Measurements from ENCODE around the gene VDR. TPM values are rescaled to one million over a fixed set of nuclear protein-coding genes. Genes with fewer than 3 reads are reported as not detected.
A peak's percentile ranks its signal among the peaks of the same experiment; 100 is the strongest.

The VDR gene
- total RNA-seq, 3 donors from 2014 or later, result 83.5 to 95.1 (median 87.3) TPM

DNA sequence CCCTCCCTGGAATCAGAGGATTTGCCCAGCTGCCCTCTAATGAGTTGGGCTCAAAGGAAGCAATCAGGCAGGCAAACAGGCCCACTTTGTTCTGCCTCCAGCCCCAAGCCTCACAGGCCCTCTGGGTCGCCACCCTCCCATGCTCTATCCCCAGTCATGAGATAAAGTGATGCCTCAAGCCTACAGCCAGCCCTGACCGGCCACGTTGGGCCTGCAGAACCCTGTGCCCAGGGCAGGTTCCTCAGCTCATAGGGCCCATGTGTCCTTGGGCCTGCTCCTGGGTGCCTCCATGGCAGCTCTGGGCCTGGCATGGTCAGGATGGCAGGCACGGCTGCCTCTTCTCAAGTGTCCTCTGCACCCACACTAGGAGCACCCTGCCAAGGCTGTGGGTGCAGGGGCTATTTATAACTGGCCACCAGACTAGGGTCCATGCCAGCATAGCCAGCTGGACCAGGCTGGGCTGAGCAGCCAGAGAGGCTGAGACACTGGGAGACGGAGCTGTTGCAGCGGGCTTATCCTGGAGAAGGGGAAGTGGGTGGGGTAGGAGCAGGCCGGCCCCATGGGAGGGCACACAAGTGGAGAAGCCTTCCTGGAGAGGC lies 105.3 kb downstream of the VDR start:
- Mint-ChIP-seq H3K27me3 (ENCODE audit: low read depth) (no peaks in the 10 kb centered on the region), H3K9me3 (no peaks in the 10 kb centered on the region), H3K4me3 (no peak overlapping the region), H3K36me3 (ENCODE audit: insufficient read depth) (peaks cover 8% of the 10 kb centered on the region), H3K4me1 (ENCODE audit: low read depth) (peaks cover 45% of the 10 kb centered on the region)
- no peak for ATAC-seq
- DNase-seq, result no peak

DNA sequence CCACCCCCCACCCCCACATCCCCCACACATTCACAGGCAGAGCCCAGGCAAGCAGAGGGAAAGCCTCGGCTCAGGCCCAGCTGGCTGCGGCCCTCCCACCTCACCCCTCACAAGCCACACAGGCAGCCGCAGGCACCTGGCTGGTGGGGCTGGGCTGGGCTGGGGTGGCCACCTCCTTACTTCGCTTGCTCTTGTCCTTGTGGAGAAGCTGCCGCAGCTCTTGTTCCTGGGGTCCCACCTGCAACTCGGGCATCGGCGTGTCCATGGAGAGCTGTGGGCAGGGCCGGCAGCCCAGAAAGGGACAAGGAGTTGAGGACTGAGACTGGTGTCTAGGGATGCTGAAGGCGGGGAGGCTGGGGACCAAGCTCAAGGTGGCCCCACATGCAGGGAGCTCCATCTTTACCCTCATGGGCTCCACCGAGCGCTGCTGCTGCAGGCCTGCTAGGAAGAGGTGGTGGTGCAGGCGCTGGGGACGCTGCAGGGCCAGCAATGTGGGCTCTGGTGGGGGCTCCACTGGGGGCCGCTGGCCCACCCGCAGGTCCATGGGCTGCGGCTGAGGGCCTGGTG lies 106.3 kb downstream of the VDR start:
- Mint-ChIP-seq H3K4me3 (no peak overlapping the region), H3K36me3 (ENCODE audit: insufficient read depth) (peaks cover 11% of the 10 kb centered on the region), H3K9me3 (no peaks in the 10 kb centered on the region), H3K4me1 (ENCODE audit: low read depth) (peaks cover 35% of the 10 kb centered on the region), H3K27me3 (ENCODE audit: low read depth) (no peaks in the 10 kb centered on the region)
- DNase-seq (no peak), ATAC-seq (no peak)

GRCh38 chr12:47797441-47797840 lies 107.4 kb downstream of the VDR start:
- no peak overlapping the region for H3K4me3 Mint-ChIP-seq
- H3K4me1 Mint-ChIP-seq (ENCODE audit: low read depth), result peaks cover 25% of the 10 kb centered on the region
- H3K9me3 Mint-ChIP-seq, result no peaks in the 10 kb centered on the region
- ATAC-seq, result peak; percentile 75 to 79
- peaks cover 12% of the 10 kb centered on the region for H3K36me3 Mint-ChIP-seq (ENCODE audit: insufficient read depth)
- H3K27me3 Mint-ChIP-seq (ENCODE audit: low read depth), result no peaks in the 10 kb centered on the region
- peak; percentile 42 for DNase-seq

DNA sequence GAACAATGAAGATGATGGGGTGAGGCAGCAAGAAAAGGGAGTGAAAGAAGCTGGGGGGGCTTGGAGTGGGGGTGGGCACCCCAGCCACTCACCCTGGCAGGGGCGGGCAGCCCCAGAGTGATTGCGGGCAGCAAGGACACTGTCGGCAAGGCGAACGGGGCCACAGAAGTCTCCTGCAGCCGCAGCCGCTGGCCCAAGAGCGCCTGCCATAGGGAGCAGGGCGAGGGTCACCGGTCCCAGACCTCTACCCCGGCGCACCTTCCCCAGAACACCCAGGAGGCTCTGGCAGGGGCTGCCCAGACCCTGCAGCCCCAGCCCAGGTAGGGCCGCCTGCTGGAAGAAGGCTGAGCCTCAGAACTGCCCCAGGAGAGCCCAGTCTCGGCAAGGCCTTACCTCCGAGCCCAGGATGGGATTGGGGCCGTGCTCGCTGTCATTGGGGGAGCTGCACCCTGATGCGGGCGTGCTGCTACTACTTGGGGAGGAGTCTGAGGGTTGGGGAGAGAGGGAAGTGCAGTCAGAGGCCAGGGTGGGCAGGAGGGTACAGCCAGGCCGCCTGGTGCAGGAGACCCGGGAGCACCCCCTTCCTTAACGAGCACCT lies 108.9 kb downstream of the VDR start:
- H3K27me3 Mint-ChIP-seq (ENCODE audit: low read depth), result no peaks in the 10 kb centered on the region
- DNase-seq (no peak), ATAC-seq (no peak)
- peaks cover 11% of the 10 kb centered on the region for H3K4me1 Mint-ChIP-seq (ENCODE audit: low read depth)
- H3K36me3 Mint-ChIP-seq (ENCODE audit: insufficient read depth), result peaks cover 14% of the 10 kb centered on the region
- H3K4me3 Mint-ChIP-seq, result no peak overlapping the region
- H3K9me3 Mint-ChIP-seq, result no peaks in the 10 kb centered on the region

- ATAC-seq (no peak), DNase-seq (no peak)
- H3K4me1 Mint-ChIP-seq (ENCODE audit: low read depth), result peaks cover 7% of the 10 kb centered on the region
- H3K27me3 Mint-ChIP-seq (ENCODE audit: low read depth), result no peaks in the 10 kb centered on the region
- H3K9me3 Mint-ChIP-seq, result no peaks in the 10 kb centered on the region
- H3K36me3 Mint-ChIP-seq (ENCODE audit: insufficient read depth), result peaks cover 19% of the 10 kb centered on the region
- no peak overlapping the region for H3K4me3 Mint-ChIP-seq
These were observed 109.5 kb downstream of the VDR start for GRCh38 chr12:47795121-47795813.

- H3K4me3 Mint-ChIP-seq, result no peak overlapping the region
- no peaks in the 10 kb centered on the region for H3K9me3 Mint-ChIP-seq
- ATAC-seq, result no peak
These were observed 110.1 kb downstream of the VDR start for GRCh38 chr12:47794679-47795078.

GRCh38 chr12:47793015-47793681 lies 111.6 kb downstream of the VDR start:
- Mint-ChIP-seq H3K36me3 (ENCODE audit: insufficient read depth) (peaks cover 31% of the 10 kb centered on the region), H3K4me1 (ENCODE audit: low read depth) (peaks cover 3% of the 10 kb centered on the region), H3K27me3 (ENCODE audit: low read depth) (no peaks in the 10 kb centered on the region), H3K9me3 (no peaks in the 10 kb centered on the region), H3K4me3 (no peak overlapping the region)
- ATAC-seq (no peak), DNase-seq (no peak)

More at GRCh38 chr12:47794679-47795078, 110.1 kb downstream of the VDR start:
- H3K4me1 Mint-ChIP-seq (ENCODE audit: low read depth), result peaks cover 7% of the 10 kb centered on the region
- H3K36me3 Mint-ChIP-seq (ENCODE audit: insufficient read depth), result peaks cover 19% of the 10 kb centered on the region
- H3K27me3 Mint-ChIP-seq (ENCODE audit: low read depth), result no peaks in the 10 kb centered on the region
- DNase-seq, result no peak

DNA sequence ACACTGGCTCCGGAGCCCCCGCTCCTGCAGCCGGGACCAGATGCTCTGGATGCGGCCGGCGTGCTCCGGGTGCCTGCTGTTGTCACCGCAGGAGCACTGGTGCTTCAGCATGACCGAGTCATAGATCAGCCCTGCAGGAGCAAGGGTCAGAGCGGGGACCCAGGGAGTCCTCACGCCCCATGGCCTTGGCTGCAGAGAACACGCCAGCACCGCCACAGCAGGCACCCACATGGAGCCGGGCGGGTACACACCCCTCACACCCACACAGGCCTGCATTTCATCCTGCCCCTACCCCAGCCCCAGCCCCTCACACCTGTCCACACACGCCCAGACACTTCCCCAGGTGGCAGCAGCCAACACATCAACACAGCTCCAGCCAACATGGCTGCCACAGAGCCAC lies 112.9 kb downstream of the VDR start:
- Mint-ChIP-seq H3K27me3 (ENCODE audit: low read depth) (no peaks in the 10 kb centered on the region), H3K36me3 (ENCODE audit: insufficient read depth) (peaks cover 38% of the 10 kb centered on the region), H3K4me3 (no peak overlapping the region), H3K9me3 (no peaks in the 10 kb centered on the region), H3K4me1 (ENCODE audit: low read depth) (no peaks in the 10 kb centered on the region)
- DNase-seq (no peak), ATAC-seq (no peak)

Other genes with a start within 250 kb of the VDR start
- 10 to 100 TPM; 60.0 to 73.9 (median 61.2) TPM for gene RPAP3, start 199.0 kb downstream of the VDR start, total RNA-seq
- under 1 TPM in 1 of 3 donors, not detected in 2; 0.14 TPM for gene ENDOU, start 179.5 kb downstream of the VDR start, total RNA-seq
- 1 to 10 TPM in 1 of 3 donors, under 1 TPM in 2; 0.55 to 1.3 (median 0.66) TPM for gene RAPGEF3, start 146.1 kb downstream of the VDR start, total RNA-seq
- gene SLC48A1, start 131.8 kb downstream of the VDR start, total RNA-seq, result 1 to 10 TPM; 4.0 to 5.2 (median 5.0) TPM
- 100 to 1,000 TPM; 168 to 199 (median 199) TPM for gene HDAC7, start 85.1 kb downstream of the VDR start, total RNA-seq
- gene TMEM106C, start 58.6 kb upstream of the VDR start, total RNA-seq, result 10 to 100 TPM; 60.7 to 72.8 (median 63.1) TPM
- gene COL2A1, start 99.5 kb upstream of the VDR start, total RNA-seq, result under 1 TPM in 1 of 3 donors, not detected in 2; 0.08 TPM
- 10 to 100 TPM; 44.3 to 54.0 (median 46.5) TPM for gene SENP1, start 201.1 kb upstream of the VDR start, total RNA-seq
- 10 to 100 TPM; 66.0 to 79.0 (median 70.7) TPM for gene PFKM, start 214.4 kb upstream of the VDR start, total RNA-seq

Measured in activated T-cell treated with anti-CD3 and anti-CD28 coated beads, Interleukin-2, amount 50 U/mL, for 4 hours (primary cell).